ENCODE measurements around the gene NDRG3.

The NDRG3 gene

DNA sequence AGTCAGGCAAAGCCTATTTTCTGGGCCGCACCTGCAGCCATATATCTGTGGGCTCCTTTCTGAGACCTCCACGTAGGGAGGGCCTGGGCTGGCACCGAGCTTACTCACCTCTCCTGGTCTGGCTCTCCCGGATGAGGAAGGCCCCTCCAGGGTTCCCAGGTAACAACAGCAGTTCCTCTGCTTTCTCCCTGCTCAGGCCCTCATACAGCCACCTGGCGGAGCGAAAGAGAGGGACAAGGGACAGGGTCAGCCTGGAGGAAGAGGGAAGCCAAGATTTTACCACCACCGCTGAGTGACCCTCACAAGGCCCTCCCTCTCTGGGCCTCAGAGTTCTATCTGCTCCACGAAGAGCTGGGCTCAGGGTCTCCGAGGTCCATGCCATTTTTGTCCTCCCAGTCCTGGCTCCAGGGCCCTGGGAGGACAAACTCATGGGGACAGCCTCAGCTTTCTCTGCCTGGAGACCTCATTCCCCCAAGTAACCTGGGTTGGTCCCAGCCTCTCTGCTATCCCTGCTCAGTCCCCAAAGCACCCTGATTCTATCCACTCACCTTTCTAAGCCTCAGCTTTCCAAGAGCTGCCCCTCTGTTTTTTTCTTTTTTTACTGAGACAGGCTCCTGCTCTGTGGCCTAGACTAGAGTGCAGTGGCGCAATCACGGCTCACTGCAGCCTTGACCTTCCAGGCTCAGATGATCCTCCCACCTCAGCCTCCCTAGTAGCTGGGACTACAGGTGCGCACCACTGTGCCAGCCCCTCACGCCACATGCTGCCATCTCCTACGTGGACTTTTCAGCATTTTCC lies 113.2 kb downstream of the NDRG3 start:
- TF ChIP-seq, protein P1, sequence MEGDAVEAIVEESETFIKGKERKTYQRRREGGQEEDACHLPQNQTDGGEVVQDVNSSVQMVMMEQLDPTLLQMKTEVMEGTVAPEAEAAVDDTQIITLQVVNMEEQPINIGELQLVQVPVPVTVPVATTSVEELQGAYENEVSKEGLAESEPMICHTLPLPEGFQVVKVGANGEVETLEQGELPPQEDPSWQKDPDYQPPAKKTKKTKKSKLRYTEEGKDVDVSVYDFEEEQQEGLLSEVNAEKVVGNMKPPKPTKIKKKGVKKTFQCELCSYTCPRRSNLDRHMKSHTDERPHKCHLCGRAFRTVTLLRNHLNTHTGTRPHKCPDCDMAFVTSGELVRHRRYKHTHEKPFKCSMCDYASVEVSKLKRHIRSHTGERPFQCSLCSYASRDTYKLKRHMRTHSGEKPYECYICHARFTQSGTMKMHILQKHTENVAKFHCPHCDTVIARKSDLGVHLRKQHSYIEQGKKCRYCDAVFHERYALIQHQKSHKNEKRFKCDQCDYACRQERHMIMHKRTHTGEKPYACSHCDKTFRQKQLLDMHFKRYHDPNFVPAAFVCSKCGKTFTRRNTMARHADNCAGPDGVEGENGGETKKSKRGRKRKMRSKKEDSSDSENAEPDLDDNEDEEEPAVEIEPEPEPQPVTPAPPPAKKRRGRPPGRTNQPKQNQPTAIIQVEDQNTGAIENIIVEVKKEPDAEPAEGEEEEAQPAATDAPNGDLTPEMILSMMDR (conservative IDR thresholded peaks at IDR 0.05) = no peak
- no peak overlapping the region for H3K27ac ChIP-seq

DNA sequence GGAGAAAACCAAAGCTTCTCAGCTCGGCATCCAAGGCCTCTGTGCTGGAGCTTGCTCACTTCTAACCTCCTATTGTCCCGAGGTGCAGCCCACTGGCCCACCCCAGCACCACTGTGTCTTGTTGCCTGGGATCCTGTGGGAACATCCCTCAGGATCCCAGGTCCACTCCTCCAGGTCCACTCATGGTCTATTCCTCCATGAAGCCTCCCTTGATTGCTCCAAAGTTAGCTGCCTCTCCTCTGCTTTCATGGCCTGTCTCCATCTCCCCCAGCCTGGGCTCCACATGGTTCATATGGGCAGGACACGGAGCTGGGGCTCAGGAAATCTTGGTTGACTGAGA lies 113.8 kb downstream of the NDRG3 start:
- no peak overlapping the region for H3K27ac ChIP-seq
- TF ChIP-seq, protein P1 (conservative IDR thresholded peaks at IDR 0.05) = no peak

DNA sequence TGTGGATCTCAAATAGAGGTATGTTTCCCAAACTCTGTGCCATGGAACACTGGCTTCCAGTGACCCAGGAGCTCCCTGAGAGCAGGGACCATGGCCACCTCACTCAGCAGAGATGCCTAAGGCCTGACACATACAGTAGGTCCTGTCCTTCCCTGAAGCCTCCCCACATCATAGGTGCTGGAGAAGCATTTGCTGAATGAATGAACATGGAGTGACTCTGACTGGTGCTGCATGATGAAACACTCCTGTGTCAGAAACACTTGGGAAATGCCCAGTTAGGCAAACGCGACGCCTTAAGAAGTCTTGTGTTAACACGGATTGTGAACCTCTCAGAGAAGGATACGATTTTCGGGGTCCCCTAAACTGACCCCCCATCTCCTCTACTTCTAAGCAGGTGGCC lies 114.2 kb downstream of the NDRG3 start:
- TF ChIP-seq, protein P1 (conservative IDR thresholded peaks at IDR 0.05) = no peak
- no peak overlapping the region for H3K27ac ChIP-seq

DNA sequence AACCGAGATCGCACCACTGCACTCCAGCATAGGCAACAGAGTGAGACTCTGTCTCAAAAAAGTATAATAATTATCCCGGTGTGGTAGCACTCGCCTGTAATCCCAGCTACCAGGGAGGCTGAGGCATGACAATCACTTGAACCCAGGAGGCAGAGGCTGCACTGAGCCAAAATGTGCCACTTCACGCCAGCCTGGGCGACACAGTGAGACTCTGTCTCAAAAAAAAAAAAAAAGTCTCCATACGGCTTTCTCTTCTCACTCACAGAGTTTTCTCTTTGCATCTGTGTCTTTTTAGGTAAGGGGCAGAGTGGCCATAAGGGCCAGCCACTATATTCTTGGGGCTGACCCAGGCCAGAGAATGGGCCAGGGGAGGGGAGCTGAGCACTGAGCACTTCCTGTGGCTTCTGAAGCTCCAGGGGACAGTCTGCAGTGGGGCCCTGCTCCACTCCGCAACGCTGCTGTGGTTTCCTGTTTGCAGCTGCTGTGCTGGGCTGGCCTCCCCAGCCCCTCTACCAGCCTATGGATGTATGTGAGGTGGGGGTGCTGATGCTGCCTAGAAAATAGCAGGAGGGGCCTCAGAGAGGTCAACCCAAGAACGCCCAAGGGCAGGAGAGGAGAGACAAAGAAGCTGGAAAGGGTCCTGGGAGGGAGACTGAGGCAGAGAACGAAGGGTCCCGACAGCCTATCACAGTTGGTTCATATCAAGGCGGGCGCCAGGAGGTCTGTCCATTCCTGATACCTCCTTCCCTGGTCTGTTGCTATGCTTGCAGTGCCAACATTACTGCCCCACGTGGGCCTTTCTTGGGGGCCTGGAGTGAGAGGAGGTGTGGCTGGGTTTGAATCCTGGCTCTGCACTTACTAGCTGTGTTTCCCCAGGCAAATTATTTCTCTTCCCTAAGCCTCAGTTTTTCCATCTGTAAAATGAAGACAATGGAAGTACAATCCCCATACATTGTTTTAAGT lies 115.9 kb downstream of the NDRG3 start:
- H3K27ac ChIP-seq = no peak overlapping the region

DNA sequence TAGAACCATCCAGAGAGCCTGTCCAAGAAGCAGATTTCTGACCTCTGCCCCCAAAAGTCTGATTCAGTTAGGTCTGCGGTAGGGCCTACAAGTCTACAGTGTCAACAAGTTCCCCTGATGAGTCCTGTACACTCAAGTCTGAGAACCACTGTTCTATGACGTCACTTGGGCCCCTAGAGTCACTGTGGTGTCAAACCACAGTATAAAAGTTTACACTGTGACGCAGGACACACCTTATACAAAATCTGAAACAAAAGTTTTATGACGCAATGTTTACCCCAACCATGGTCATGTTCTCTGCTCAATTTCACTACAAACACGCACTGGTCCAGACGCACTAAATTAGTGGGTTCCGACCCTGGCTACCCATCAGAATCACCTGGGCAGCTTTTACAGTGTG lies 117.8 kb downstream of the NDRG3 start:
- H3K27ac ChIP-seq = no peak overlapping the region
- TF ChIP-seq, protein P1 (conservative IDR thresholded peaks at IDR 0.05) = no peak

More for the DNA sequence above, 115.9 kb downstream of the NDRG3 start:
- TF ChIP-seq, protein P1 (conservative IDR thresholded peaks at IDR 0.05) = no peak

DNA sequence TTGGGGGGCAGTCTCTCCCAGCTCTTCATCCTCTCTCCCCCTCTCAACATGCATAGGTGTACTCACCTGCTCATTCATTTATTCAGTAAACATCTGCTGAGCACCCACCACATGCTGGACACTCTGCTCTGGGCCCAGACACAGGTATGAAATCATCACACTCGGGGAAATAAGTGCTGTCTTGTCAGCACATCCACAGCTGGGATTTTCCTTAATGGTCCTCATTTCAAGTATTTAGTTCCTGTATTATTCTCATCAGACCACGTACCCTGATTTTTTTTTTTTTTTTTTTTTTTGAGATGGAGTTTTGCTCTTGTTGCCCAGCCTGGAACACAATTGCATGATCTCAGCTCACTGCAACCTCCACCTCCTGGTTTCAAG lies 121.0 kb downstream of the NDRG3 start:
- TF ChIP-seq, protein P1 (conservative IDR thresholded peaks at IDR 0.05) = no peak
- H3K27ac ChIP-seq = peak overlapping the region; percentile 82

Data from VCaP (cell line).